ENCODE measurements around the gene EMC9. TPM values are rescaled to one million over a fixed set of nuclear protein-coding genes. Genes with fewer than 3 reads are reported as not detected.
A peak's percentile ranks its signal among the peaks of the same experiment; 100 is the strongest.

The EMC9 gene
- total and polyA plus RNA-seq, 12 donors: 21.6 to 149 (median 43.9) TPM

DNA sequence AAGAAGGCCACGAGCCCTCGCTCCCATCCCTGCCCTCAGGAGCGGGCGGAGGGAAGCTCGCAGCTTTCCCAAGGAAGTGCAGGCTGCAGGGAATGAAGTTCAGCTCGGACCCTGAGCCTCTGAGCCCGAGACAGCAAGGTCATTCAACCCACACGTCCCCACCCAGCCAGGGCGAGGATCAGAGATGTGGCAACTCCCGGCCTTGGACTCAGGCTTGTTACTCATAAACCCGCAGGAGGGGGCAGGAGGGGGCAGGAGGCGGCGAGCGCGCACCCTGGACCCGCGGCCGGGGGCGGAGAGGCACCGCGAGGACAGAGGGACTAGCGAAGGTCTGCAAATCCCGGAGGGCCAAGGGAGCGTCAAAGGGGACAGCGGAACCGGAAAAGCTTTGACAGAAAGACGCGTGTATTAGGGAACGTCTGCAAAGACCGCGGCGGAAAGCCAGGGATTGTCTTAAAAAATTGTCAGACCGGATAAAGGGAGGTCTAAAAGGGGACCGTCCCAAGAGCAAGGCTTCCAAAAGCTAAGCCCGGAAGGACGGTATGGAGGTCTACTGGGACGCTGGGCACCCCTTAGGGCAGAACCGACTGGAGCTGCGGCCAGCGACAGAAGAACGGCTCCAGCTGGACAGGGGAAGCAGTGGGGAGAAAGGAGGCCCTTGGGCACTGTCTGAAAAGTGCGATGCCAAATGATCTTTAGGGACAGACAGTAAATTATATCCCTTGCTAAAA is 27.4 kb downstream of the EMC9 start:
- intact Hi-C loops (cut with DNase I): no loop called here

DNA sequence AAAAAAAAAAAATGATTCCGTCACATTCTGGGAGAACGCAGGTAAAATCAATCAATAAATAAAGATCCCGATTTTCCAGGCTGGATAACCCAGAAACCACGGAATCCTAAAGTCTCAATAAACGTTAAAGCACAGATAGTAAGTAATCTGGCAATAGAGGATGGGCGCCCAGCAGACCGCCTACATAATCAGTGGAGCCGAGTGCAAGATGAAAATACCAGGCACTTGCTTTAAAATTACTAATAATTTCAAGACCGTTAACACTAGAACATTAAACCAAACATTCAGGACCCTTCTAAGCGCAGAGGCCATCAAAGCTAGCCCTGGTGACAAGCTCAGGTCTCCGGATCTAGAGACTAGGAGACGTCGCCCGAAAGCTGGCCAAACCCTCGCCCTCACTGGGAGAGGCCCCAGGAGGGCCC is 28.0 kb downstream of the EMC9 start:
- intact Hi-C loops (cut with DNase I): no loop called here
- Histone ChIP-seq H3K9me3 (replicated peaks in 1 of 3) (no peaks in the 10 kb centered on the region), H3K36me3 (replicated peaks in 1 of 2) (peaks cover 0 to 18% of the 10 kb centered on the region in 2 donors), H3K27me3 (no peaks in the 10 kb centered on the region), H3K27ac (peak overlapping the region; percentile 97 to 100 (median 98)), H3K4me1 (replicated peaks in 1 of 2) (peaks cover 19 to 28% of the 10 kb centered on the region in 2 donors), H3K4me3 (peak overlapping the region in 3 of 4 donors; percentile 51 to 81 (median 75))
- WGBS, 4 donors: 16 to 27% (median 19%) methylated on average over 11 to 15 of the region's 15 CpGs
- TF ChIP-seq, protein P1, sequence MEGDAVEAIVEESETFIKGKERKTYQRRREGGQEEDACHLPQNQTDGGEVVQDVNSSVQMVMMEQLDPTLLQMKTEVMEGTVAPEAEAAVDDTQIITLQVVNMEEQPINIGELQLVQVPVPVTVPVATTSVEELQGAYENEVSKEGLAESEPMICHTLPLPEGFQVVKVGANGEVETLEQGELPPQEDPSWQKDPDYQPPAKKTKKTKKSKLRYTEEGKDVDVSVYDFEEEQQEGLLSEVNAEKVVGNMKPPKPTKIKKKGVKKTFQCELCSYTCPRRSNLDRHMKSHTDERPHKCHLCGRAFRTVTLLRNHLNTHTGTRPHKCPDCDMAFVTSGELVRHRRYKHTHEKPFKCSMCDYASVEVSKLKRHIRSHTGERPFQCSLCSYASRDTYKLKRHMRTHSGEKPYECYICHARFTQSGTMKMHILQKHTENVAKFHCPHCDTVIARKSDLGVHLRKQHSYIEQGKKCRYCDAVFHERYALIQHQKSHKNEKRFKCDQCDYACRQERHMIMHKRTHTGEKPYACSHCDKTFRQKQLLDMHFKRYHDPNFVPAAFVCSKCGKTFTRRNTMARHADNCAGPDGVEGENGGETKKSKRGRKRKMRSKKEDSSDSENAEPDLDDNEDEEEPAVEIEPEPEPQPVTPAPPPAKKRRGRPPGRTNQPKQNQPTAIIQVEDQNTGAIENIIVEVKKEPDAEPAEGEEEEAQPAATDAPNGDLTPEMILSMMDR (IDR thresholded peaks at IDR 0.05): no peak
- TF ChIP-seq POLR2A (IDR thresholded peaks at IDR 0.05): no peak
- DNase-seq: peak in 1 of 7 donors; percentile 59

More for the DNA sequence above, 27.4 kb downstream of the EMC9 start:
- Histone ChIP-seq H3K4me3 (peak overlapping the region in 3 of 4 donors; percentile 51 to 81 (median 75)), H3K4me1 (replicated peaks in 1 of 2) (peaks cover 19 to 22% of the 10 kb centered on the region in 2 donors), H3K9me3 (replicated peaks in 1 of 3) (no peaks in the 10 kb centered on the region), H3K36me3 (replicated peaks in 1 of 2) (peaks cover 0 to 24% of the 10 kb centered on the region in 2 donors), H3K27me3 (no peaks in the 10 kb centered on the region), H3K27ac (peak overlapping the region; percentile 97 to 100 (median 98))
- 0% methylated on average over 29 to 42 of the region's 42 CpGs for WGBS, 4 donors
- peak; percentile 91 to 98 (median 97) for DNase-seq
- TF ChIP-seq POLR2A (IDR thresholded peaks at IDR 0.05): peak; percentile 63 to 89
- TF ChIP-seq, protein P1 (IDR thresholded peaks at IDR 0.05): peak in 2 of 6 experiments; percentile 4 to 9

DNA sequence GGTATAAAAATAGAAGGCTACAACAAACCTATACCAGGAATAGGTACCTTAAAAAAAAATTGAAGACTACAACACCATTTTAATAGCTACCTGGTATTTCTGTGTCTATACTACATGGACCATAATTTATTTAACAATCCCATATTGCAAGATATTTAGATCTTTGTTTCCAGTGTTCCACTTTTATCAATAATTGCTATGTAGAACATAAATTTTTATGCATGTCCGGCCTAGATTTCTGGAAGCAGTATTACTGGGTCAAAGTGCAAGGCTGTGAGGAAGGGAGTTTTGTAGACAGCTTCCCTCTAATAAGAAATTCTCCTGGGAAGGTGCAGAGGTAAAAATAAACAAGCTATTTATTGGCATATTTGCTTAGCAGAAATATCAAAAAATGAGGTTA is 30.9 kb downstream of the EMC9 start:
- TF ChIP-seq POLR2A (IDR thresholded peaks at IDR 0.05): no peak
- TF ChIP-seq, protein P1 (IDR thresholded peaks at IDR 0.05): no peak
- Histone ChIP-seq H3K36me3 (replicated peaks in 1 of 2) (no peaks in the 10 kb centered on the region), H3K4me1 (replicated peaks in 1 of 2) (peaks cover 7 to 21% of the 10 kb centered on the region in 2 donors), H3K4me3 (no peak overlapping the region), H3K27me3 (no peaks in the 10 kb centered on the region), H3K9me3 (replicated peaks in 1 of 3) (no peaks in the 10 kb centered on the region), H3K27ac (no peak overlapping the region)
- 26 to 40% (median 34%) methylated on average over 1 of the region's 1 CpG for WGBS, 4 donors
- intact Hi-C loops (cut with DNase I): no loop called here
- no peak for DNase-seq

DNA sequence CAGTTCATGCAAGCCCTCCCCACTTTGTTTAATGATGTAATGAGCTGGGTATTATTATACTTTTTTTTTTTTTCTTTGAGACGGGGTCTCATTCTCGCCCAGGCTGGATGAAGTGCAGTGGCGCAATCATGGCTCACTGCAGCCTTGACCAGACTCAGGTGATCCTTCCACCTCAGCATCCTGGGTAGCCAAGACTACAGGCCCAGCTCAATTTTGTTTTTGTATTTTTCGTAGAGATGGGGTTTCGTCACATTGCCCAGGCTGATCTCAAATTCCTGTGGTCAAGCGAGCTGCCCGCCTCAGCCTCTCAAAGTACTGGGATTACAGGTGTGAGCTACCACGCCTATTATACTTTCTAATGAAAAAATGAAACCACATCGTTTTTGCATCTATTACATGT is 31.3 kb downstream of the EMC9 start:
- no peak for TF ChIP-seq POLR2A (IDR thresholded peaks at IDR 0.05)
- TF ChIP-seq, protein P1 (IDR thresholded peaks at IDR 0.05): no peak

More for the DNA sequence above, 31.3 kb downstream of the EMC9 start:
- Histone ChIP-seq H3K4me3 (no peak overlapping the region), H3K27me3 (no peaks in the 10 kb centered on the region), H3K36me3 (replicated peaks in 1 of 2) (no peaks in the 10 kb centered on the region), H3K27ac (no peak overlapping the region), H3K4me1 (replicated peaks in 1 of 2) (peaks cover 5 to 20% of the 10 kb centered on the region in 2 donors), H3K9me3 (replicated peaks in 1 of 3) (no peaks in the 10 kb centered on the region)
- intact Hi-C loops (cut with DNase I): no loop called here
- 81 to 86% (median 86%) methylated on average over 9 of the region's 9 CpGs for WGBS, 4 donors
- no peak for DNase-seq

All from adrenal gland (tissue), 12 donors.